Fibroblast of lung (primary cell): ENCODE results near the gene CAMK2N2. TPM values are rescaled to one million over a fixed set of nuclear protein-coding genes. Genes with fewer than 3 reads are reported as not detected.
A peak's percentile ranks its signal among the peaks of the same experiment; 100 is the strongest.

Experiments used
- DNase-seq, 2 donors: peaks; one replicate each; pipeline versions ENCODE4 v3.0.0 to v3.0.0-alpha.2; 2010; ENCODE audit warnings: low read depth in 2 of 2
- H2AFZ ChIP-seq: 2 replicates; pipeline ENCODE4 v1.5.1; 2012; ENCODE audit warnings: low read length, control low read depth, inconsistent platforms
- H3K27ac ChIP-seq: 2 replicates; pipeline ENCODE4 v1.5.1; 2011; ENCODE audit warnings: low read length, control low read depth; ENCODE audit not compliant: insufficient read depth
- H3K27me3 ChIP-seq: 2 replicates; pipeline ENCODE4 v1.5.1; 2011; ENCODE audit warnings: mild to moderate bottlenecking, low read length; ENCODE audit not compliant: control insufficient read depth, insufficient read depth
- H3K36me3 ChIP-seq: 2 replicates; pipeline ENCODE4 v1.5.1; 2011; ENCODE audit warnings: low read length; ENCODE audit not compliant: control insufficient read depth, insufficient read depth
- H3K4me1 ChIP-seq: 2 replicates; pipeline ENCODE4 v1.5.1; 2011; ENCODE audit warnings: low read length; ENCODE audit not compliant: control insufficient read depth, insufficient read depth; ENCODE audit errors: extremely low read depth
- H3K4me2 ChIP-seq: 2 replicates; pipeline ENCODE4 v1.5.1; 2011; ENCODE audit warnings: low read length, control low read depth; ENCODE audit not compliant: insufficient read depth; ENCODE audit errors: extremely low read depth
- H3K4me3 ChIP-seq, 4 experiments: fragments of 200-600 bp in 1 of 4; sonication (generic) in 1 of 4; replicated peaks in 1 of 4; 2 replicates each; pipeline ENCODE4 v1.5.1; 2011 to 2016; ENCODE audit warnings: low read length in 4 of 4, low read depth in 3 of 4, mild to moderate bottlenecking in 3 of 4, control low read depth in 2 of 4, inconsistent platforms in 1 of 4, mixed read lengths in 1 of 4; ENCODE audit not compliant: insufficient read depth in 1 of 4; ENCODE audit errors: control extremely low read depth in 1 of 4
- H3K79me2 ChIP-seq: 2 replicates; pipeline ENCODE4 v1.5.1; 2012; ENCODE audit warnings: mild to moderate bottlenecking, low read length, inconsistent platforms; ENCODE audit not compliant: control insufficient read depth, insufficient read depth
- H3K9ac ChIP-seq: 2 replicates; pipeline ENCODE4 v1.5.1; 2011; ENCODE audit warnings: mild to moderate bottlenecking, low read length, control low read depth; ENCODE audit not compliant: insufficient read depth
- H3K9me3 ChIP-seq: 2 replicates; pipeline ENCODE4 v1.5.1; 2012; ENCODE audit warnings: low read depth, low read length; ENCODE audit not compliant: control insufficient read depth, insufficient read depth
- H4K20me1 ChIP-seq: 2 replicates; pipeline ENCODE4 v1.5.1; 2011; ENCODE audit warnings: low read length; ENCODE audit not compliant: control insufficient read depth, insufficient read depth; ENCODE audit errors: extremely low read depth
- EZH2 ChIP-seq: IDR thresholded peaks from 2 replicates; pipeline ENCODE4 v1.5.1; 2012; ENCODE audit warnings: low read length, control low read depth, mild to moderate bottlenecking; ENCODE audit errors: missing control alignments
- polyA plus RNA-seq, 2 donors: library from polyadenylated mRNA; depleted of rRNA in 1 of 2; stranded (reverse) in 1 of 2; unstranded in 1 of 2; fragments of >200 nt; gene quantifications; 2 replicates each; pipeline ENCODE4 v1.2.1, GENCODE V29; 2011 to 2012; ENCODE audit warnings: missing spikeins in 1 of 2
- total RNA-seq: library from RNA; depleted of rRNA; stranded (reverse); fragments of >200 nt; gene quantifications from 2 replicates; pipeline ENCODE4 v1.2.1, GENCODE V29; 2014
- TF ChIP-seq, protein P1 (sequence below), 2 donors: IDR thresholded peaks in 1 of 2; conservative IDR thresholded peaks in 1 of 2; 1 replicate in 1 of 2; 2 replicates in 1 of 2; pipeline ENCODE4 v1.5.1; 2011 to 2012; ENCODE audit warnings: low read length in 2 of 2, control low read depth in 1 of 2, inconsistent platforms in 1 of 2, low read depth in 1 of 2, mild to moderate bottlenecking in 1 of 2

The CAMK2N2 gene
- total and polyA plus RNA-seq, 2 donors (not counting 1 experiment from before 2014, with no cell fraction given): under 0.01 to 0.10 TPM

DNA sequence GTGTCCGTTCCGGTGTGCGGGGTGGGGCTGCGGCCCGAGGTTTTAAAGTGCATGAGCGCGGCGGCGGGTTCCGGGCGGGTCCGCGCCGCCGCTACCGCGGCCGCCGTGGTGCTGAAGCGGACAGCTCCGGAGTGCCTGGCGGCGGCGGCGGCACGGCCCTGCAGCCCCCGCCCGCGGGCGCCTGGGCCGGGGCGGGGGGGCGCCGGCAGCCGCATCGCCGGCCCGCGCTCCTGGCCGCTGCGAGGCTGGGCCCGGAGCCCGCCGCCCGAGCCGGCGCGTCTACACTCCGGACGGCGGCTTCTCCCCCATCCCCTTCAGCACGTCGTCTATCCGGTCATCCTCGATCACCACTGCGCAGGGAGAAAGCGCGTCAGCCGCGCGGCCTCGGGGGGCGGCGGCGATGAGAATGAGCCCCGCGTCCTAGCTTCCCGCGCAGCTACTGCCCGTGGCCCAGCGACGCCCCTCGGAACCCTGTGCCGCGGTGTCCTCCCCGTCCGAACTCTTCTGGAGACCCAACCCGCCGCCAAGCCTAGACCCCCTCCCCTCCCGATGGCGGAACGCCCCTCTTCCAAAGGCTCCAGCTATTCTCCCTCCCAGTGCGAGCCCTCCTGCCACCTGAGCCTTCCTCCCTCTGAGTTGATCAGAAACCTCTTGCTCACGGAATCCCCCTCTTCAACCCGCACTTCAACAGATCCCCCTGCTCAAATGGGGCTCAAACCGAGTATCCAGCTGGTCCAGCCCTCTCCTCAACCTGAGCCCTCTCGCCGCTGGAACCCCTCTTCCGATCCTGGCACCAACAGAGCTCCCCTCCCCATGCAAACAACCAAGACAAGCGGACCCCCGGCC lies 1.3 kb downstream of the CAMK2N2 start:
- TF ChIP-seq EZH2: peak; percentile 96
- TF ChIP-seq, protein P1, sequence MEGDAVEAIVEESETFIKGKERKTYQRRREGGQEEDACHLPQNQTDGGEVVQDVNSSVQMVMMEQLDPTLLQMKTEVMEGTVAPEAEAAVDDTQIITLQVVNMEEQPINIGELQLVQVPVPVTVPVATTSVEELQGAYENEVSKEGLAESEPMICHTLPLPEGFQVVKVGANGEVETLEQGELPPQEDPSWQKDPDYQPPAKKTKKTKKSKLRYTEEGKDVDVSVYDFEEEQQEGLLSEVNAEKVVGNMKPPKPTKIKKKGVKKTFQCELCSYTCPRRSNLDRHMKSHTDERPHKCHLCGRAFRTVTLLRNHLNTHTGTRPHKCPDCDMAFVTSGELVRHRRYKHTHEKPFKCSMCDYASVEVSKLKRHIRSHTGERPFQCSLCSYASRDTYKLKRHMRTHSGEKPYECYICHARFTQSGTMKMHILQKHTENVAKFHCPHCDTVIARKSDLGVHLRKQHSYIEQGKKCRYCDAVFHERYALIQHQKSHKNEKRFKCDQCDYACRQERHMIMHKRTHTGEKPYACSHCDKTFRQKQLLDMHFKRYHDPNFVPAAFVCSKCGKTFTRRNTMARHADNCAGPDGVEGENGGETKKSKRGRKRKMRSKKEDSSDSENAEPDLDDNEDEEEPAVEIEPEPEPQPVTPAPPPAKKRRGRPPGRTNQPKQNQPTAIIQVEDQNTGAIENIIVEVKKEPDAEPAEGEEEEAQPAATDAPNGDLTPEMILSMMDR (conservative IDR thresholded peaks at IDR 0.05 in 1 of 2, IDR thresholded peaks at IDR 0.05 in 1 of 2; ENCODE audit: low read depth in 1 of 2, low read length in 2 of 2): no peak
- peak; percentile 13 to 29 for DNase-seq
- peaks cover 5% of the 10 kb centered on the region for H3K4me1 ChIP-seq
- H3K79me2 ChIP-seq: no peaks in the 10 kb centered on the region
- no peaks in the 10 kb centered on the region for H4K20me1 ChIP-seq
- peak overlapping the region in 1 of 4 experiments; percentile 45 for H3K4me3 ChIP-seq
- no peaks in the 10 kb centered on the region for H3K9me3 ChIP-seq
- H3K36me3 ChIP-seq: no peaks in the 10 kb centered on the region
- no peak overlapping the region for H2AFZ ChIP-seq
- peaks cover 32% of the 10 kb centered on the region for H3K27me3 ChIP-seq
- H3K4me2 ChIP-seq: peak overlapping the region; percentile 35
- H3K27ac ChIP-seq: no peak overlapping the region
- no peak overlapping the region for H3K9ac ChIP-seq

DNA sequence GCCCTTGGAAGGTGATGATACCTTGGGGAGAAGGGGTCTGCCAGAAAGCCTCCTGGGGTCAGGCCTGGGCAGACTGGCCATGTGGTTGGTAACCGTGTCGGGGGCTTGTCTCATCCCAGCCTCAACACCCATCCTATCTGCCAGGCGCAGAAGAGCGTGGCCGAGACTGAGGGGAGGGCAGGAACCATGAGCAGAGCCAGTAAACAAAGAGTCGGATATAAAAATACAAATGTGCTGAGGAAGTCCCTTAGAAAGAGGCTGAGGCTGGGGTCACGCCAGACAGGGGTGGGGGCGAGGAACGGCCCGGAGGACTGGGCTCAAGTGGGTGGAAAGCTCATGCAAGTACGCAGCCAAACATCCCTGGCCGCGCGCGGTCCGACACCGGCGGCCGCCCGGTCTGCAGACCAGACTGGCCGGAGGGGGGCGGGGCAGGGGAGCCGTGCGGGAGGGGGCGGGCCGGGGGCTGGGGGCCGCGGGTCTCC lies 1.9 kb downstream of the CAMK2N2 start:
- H3K79me2 ChIP-seq: no peaks in the 10 kb centered on the region
- TF ChIP-seq, protein P1 (conservative IDR thresholded peaks at IDR 0.05 in 1 of 2, IDR thresholded peaks at IDR 0.05 in 1 of 2; ENCODE audit: low read depth in 1 of 2, low read length in 2 of 2): no peak
- TF ChIP-seq EZH2: no peak
- H3K4me1 ChIP-seq: peaks cover 5% of the 10 kb centered on the region

DNA sequence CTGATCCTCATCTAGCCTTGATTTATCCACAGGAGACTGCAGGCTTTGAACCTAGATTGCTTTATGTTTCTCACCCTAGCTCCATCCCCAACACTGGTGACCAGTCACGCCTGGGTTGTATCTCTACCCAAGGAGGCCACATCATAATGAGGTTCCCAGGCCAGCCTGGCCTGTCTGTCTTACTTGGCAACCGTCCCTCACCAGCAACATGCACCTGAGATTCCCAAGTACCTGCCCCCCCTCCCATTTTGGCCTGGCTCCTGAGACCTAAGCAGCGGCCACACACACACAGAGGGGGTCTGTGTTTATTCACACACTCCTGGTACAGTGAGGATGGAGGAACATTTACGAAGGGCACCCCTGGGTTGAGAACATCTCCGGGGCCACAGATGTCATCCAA lies 2.4 kb downstream of the CAMK2N2 start:
- no peaks in the 10 kb centered on the region for H3K36me3 ChIP-seq
- H3K4me3 ChIP-seq: no peak overlapping the region
- no peak overlapping the region for H2AFZ ChIP-seq
- H3K9ac ChIP-seq: no peak overlapping the region
- TF ChIP-seq, protein P1 (conservative IDR thresholded peaks at IDR 0.05 in 1 of 2, IDR thresholded peaks at IDR 0.05 in 1 of 2; ENCODE audit: low read depth in 1 of 2, low read length in 2 of 2): no peak
- TF ChIP-seq EZH2: no peak
- H3K27me3 ChIP-seq: peaks cover 32% of the 10 kb centered on the region
- no peaks in the 10 kb centered on the region for H3K9me3 ChIP-seq
- H3K27ac ChIP-seq: no peak overlapping the region
- no peaks in the 10 kb centered on the region for H4K20me1 ChIP-seq
- H3K4me2 ChIP-seq: no peak overlapping the region
- H3K79me2 ChIP-seq: no peaks in the 10 kb centered on the region
- no peak for DNase-seq
- H3K4me1 ChIP-seq: peaks cover 5% of the 10 kb centered on the region

More for the DNA sequence above, 1.9 kb downstream of the CAMK2N2 start:
- H2AFZ ChIP-seq: no peak overlapping the region
- H3K27ac ChIP-seq: no peak overlapping the region
- H3K36me3 ChIP-seq: no peaks in the 10 kb centered on the region
- H3K4me2 ChIP-seq: no peak overlapping the region
- H3K9me3 ChIP-seq: no peaks in the 10 kb centered on the region
- DNase-seq: no peak
- no peak overlapping the region for H3K9ac ChIP-seq
- no peak overlapping the region for H3K4me3 ChIP-seq
- H3K27me3 ChIP-seq: peaks cover 32% of the 10 kb centered on the region
- no peaks in the 10 kb centered on the region for H4K20me1 ChIP-seq
